OCI-M2 (cell line): ENCODE data around the gene USF2.
"Not testable (repeated sequence)": the region's sequence is repeated elsewhere in the genome, so short reads cannot be mapped to it uniquely, and the experiment has no call there.

Experiments used
- DNase-seq: peaks from one replicate; lab custom pipeline; 2025; ENCODE audit not compliant: unreplicated experiment; lab: John Stamatoyannopoulos, UW

Gene USF2

DNA sequence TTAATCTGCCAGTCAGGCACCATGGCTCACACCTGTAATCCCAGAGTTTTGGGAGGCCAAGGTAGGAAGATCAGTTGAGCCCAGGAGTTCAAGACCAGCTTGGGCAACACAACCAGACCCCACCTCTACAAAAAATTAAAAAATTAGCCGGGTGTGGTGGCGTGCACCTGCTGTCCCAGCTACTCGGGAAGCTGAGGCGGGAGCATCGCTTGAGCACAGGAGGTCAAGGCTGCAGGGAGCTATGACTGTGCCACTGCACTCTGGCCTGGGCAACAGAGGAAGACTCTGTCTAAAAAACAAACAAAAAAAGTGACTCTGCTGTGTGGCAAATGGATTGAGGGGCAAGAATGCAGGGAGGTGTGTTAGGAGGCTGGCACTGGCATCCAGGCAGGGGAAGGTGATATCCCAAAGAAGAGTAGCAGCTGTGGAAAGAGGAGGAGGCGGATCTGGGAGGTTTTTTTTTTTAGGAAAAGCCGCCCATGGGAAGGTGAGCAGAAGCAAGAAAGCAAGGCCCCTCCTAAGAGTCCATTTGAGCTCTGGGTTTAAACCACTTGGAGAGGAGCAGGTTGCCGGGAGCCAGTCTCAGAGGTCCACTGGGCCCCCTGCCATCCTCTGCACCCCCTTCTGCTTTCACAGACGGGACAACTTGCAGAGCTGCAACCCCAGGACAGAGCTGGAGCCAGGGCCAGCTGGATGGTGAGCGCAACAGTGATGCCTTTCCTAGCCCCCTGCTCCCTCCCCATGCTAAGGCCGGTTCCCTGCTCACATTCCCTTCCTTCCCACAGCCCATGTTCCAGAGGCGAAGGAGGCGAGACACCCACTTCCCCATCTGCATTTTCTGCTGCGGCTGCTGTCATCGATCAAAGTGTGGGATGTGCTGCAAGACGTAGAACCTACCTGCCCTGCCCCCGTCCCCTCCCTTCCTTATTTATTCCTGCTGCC lies 15.7 kb downstream of the USF2 start:
- DNase-seq = no peak

- no peak for DNase-seq
Observed at GRCh38 chr19:35285095-35285449, 16.3 kb downstream of the USF2 start.

DNA sequence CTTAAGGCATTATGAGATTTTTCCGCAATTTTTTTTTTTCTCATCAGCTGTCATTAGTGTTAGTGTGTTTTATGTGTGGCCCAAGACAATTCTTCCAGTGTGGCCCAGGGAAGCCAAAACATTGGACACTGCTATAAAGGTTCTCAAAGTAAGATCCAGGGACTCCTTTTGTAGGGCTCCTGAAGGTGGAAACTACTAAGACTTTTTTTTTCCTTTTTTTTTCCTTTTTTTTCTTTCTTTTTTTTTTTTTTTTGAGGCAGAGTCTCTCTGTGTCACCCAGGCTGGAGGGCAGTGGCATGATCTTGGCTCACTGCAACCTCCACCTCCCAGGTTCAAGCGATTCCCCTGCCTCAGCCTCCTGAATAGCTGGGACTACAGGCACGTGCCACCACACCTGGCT lies 16.7 kb downstream of the USF2 start:
- DNase-seq = not testable (repeated sequence)

- not testable (repeated sequence) for DNase-seq
Observed at GRCh38 chr19:35286101-35286500, 17.3 kb downstream of the USF2 start.

DNA sequence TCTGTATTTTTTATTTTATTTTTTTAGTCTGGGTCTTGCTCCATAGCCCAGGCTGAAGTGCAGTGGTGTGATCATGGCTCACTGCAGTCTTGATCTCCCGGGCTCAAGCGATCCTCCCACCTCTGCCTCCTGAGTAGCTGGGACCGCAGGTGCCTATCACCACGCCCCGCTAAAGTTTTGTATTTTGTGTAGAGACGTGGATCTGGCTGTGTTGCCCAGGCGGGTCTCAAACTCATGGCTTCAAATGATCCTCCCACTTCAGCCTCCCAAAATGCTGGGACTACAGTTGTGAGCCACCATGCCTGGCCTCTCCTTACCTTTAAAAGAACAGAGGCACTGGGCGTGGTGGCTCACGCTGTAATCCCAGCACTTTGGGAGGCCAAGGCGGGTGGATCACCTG lies 19.0 kb downstream of the USF2 start:
- no peak for DNase-seq

GRCh38 chr19:35288331-35288730 lies 19.6 kb downstream of the USF2 start:
- DNase-seq = no peak

DNA sequence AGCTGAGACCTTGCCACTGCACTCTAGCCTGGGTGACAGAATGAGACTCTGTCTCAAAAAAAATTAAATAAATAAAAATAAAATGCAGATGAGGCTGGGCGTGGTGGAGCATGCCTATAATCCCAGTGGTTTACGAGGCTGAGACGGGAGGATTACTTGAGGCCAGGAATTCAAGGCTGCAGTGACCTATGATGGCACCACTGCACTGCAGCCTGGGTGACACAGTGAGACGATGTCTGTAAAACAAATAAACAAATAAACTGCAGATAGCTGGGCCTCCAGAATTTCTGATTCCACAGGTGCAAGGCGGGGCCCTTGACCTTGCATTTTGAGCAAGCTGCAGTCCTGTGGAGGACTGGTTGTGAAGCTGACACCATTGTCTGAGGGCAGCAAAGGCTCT lies 20.1 kb downstream of the USF2 start:
- DNase-seq = no peak

GRCh38 chr19:35290381-35291127 lies 21.8 kb downstream of the USF2 start:
- no peak for DNase-seq

DNA sequence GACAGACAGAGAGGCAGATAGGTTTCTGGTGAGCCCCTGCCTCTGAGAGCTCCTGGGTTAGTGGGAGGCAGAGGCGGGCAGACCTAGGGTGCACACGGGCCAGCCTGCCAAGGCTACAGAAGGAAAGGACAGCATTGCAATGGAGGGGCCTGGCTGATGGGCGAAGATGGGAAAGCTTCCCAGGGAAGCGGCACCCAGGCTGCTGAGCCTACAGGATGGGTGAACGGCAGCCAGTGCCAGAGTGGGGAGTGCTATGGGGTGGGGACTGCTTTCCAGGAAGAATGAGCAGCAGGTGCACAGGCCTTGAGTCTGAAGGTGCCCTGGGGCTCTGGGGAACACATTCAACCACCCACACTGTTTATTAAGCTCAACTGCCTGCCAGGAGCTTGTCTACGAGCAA lies 22.5 kb downstream of the USF2 start:
- no peak for DNase-seq

- no peak for DNase-seq
Observed at GRCh38 chr19:35291916-35292315, 23.2 kb downstream of the USF2 start, which contains the start of gene MAG. TSS of gene MAG (plus strand) at chr19:35292161. CDS start at chr19:35295409, 3,248 bp downstream.

- no peak for DNase-seq
Observed at GRCh38 chr19:35292421-35293362, 23.9 kb downstream of the USF2 start.

GRCh38 chr19:35293363-35293739 lies 24.6 kb downstream of the USF2 start:
- no peak for DNase-seq

GRCh38 chr19:35293808-35294207 lies 25.0 kb downstream of the USF2 start:
- DNase-seq = no peak

- no peak for DNase-seq
Observed at GRCh38 chr19:35294328-35294727, 25.6 kb downstream of the USF2 start.

DNA sequence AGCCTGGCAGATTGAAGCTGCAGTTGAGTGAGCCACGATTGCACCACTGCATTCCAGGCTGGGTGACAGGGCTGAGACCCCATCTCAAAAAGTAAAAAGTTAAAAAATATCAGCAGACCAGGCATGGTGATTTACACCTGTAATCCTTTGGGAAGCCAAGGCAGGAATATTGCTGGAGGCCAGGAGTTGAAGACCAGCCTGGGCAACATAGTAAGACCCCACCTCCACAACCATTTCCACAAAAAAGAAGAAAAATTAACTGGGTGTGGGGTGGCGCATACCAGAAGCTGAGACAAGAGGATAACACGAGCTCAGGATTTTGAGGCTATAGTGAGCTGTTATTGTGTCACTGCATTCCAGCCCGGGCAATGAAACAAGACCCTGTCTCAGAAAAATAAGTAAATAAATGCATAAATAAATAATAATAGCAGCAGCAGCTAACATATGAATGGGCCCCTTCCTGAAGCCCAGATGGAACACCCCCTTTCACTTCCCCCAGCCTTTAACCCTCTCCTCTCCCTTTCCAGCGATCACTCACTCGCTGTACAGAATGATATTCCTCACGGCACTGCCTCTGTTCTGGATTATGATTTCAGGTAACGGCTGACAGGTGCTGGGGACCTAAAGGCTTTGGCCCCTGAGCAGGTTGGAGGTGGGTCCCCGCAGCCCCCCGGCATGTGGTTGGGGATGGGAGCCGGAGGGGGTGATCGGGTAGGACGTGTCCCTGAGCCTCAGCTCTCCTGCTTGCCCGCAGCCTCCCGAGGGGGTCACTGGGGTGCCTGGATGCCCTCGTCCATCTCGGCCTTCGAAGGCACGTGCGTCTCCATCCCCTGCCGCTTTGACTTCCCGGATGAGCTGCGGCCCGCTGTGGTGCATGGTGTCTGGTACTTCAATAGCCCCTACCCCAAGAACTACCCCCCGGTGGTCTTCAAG lies 26.4 kb downstream of the USF2 start:
- DNase-seq = no peak

DNA sequence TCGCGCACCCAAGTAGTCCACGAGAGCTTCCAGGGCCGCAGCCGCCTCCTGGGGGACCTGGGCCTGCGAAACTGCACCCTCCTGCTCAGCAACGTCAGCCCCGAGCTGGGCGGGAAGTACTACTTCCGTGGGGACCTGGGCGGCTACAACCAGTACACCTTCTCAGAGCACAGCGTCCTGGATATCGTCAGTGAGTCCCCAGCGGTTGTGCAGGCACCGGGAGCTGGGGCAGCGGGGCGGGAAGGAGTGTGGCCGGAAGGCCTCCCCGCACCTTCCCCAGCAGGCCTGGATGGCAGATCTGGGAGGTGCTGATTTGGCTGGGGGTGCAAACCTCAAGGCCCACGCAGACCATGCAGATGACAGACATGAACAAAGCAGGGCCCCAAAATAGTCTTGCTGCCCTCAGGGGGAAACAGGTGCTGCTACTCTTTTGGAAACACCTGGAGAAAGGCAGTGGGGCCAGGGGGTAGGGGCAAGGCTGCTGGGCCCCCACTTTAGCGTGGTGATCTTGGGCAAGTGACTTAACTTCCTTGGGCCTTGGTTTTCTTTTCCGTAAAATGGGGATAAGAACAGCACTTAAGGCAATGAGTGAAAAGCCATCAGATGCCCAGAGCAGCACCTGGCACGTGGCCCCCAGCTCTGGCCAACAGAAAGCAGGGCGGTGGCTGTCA lies 27.2 kb downstream of the USF2 start:
- no peak for DNase-seq

DNA sequence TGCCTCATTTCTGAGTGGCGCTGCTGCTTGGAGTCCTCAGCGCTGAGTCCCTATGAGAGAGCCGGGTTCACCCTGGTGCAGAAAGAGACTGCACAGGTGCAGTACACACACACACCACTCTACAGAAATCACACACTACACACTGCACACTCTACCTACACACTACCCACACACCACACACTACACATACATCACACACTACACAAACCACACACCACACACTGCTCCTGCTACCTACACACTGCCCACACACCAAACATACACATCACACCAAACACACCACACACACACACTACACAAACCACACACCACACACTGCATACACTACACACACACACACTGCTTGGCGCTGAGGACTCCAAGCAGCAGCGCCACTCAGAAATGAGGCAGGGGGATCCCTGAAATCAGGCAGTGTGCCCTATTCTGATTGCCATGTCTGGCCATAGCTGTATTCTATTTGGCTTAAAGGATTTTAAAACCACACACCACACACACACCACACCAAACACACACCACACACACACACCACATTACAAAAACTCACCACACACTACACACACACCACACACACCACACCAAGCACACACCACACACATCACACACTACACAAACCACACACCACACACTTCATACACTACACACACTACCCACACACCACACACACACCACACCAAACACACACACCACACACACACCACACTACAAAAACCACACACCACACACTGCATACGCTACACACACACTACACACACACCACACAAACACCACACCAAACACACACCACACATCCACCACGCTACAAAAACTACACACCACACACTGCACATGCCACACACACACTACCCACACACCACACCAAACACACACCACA lies 28.1 kb downstream of the USF2 start:
- no peak for DNase-seq

DNA sequence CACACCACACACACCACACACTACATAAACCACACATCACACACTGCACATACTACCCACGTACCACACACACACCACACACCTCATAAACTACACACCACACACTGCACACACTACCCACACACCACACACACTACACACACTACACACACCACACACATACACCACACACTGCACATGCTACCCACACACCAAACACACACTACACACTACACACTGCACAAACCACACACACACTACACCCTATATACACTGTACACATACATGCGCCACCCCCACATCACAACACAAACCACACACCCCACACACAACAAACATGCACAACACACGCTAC lies 28.7 kb downstream of the USF2 start:
- no peak for DNase-seq

GRCh38 chr19:35297922-35298321 lies 29.2 kb downstream of the USF2 start:
- DNase-seq = no peak
